ENCODE measurements around the gene HLA-DQB1.
"Not testable (repeated sequence)": the region's sequence is repeated elsewhere in the genome, so short reads cannot be mapped to it uniquely, and the experiment has no call there.

Gene HLA-DQB1

DNA sequence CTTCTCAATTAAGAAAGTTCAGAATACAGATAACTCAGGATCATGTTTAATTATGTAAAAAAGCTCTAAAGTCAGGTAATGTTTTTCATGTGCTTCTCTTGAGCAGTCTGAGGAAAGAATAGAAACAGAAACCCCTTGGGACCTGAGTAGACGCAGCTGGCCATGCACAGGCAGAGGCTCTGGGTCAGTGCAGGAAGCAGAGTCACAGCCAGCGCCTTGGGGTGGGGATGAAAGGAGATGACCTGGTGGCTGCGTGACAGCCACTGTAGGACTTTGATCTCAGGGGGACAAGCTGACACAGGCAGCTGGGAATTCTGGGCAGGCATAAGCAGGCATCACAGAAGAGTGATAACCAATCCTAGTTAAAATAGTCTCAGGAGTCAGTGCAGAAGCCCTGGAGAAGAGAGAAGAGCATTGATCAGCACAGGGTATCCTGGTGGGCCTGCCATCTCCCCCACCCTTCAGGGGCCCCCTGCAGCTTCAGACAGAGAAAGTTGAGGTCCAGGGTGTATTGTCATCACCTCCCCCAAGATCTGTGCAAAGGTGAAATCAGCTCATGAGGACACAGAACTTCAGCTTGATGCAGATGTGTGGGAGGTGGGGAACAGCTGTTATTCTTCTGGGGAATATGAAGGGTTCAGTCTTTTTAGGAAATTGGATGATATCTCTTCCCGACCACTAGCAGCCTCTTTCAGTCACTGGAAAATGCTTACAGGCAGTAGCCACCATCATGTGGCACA lies 6.4 kb downstream of the HLA-DQB1 start:
- DNase-seq = no peak

DNA sequence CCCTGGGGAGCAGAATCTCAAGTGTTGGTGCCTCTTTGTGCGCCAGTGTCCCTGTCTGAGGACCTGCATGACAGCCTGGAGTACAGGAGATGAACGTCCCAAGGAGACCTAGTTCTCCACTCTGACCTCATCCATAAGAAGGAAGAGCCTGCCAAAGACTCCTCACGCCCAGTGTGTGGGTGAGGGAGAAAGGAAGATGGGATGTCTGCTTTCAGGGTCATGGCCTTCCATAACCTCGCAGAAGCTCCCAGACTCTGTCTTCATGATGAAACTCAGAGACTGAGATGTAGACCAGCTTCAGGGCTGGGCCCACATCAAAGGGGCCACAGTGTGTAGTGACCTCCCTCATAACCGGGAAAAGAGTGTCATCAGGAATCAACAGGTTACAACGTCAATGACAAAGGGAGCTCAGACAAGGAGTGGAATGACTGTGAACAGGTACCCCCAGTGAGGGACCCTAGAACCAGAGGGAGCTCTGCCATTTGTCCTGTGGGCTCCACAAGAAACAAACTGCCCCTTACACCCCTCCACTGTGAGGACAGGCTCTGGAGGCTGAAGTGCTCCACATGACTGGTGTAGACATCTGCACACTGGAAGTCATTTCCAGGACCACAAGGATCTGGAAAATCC lies 8.1 kb downstream of the HLA-DQB1 start:
- DNase-seq = no peak

DNA sequence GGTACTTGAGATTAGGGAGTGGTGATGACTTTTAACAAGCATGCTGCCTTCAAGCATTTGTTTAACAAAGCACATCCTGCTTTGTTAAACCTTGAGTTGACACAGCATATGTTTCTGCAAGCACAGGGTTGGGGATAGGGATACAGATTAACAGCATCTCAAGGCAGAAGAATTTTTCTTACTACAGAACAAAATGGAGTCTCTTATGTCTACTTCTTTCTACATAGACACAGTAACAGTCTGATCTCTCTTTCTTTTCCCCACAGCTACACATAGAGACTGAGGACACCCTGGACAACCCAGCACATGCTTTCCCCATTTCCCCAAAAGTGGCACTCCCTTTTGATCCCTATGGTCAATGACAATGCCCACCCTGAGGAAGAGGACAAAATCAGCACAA lies 8.6 kb downstream of the HLA-DQB1 start:
- not testable (repeated sequence) for DNase-seq

DNA sequence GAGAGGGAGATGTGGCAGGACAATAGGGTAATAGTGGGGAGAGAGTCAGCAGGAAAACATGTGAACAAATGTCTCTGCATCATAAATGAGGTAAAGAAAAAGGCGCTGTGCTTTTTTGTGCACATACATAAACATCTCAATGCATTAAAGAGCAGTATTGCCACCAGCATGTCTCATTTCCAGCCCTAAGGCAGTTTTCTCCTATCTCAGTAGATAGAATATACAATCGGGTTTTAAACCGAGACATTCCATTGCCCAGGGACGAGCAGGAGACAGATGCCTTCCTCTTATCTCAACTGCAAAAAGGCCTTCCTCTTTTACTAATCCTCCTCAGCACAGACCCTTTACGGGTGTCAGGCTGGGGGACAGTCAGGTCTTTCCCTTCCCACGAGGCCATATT lies 9.1 kb downstream of the HLA-DQB1 start:
- DNase-seq = not testable (repeated sequence)

DNA sequence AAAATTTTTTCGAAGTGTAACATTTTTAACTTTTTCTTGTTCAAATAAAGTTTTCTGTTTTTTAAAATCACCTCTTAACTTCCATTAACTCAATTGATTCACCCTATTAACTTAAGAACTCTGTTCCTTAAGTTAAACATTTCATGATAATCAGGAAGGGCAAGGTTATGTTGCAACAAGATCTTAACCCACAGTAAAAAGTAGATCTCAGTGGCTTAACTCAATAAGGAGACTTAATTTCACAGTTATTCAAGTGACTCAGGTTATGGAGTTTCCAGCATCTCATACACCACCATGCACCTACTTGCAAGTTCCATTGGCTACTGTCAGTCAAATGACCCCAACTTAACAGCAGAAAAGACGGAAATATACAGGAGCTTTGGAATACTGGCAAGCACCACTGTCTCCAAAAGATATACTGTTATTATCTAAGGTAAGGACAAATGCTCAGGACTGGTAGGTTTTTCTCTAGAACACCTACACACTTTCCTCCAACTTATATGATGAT lies 11.2 kb downstream of the HLA-DQB1 start:
- DNase-seq = no peak

DNA sequence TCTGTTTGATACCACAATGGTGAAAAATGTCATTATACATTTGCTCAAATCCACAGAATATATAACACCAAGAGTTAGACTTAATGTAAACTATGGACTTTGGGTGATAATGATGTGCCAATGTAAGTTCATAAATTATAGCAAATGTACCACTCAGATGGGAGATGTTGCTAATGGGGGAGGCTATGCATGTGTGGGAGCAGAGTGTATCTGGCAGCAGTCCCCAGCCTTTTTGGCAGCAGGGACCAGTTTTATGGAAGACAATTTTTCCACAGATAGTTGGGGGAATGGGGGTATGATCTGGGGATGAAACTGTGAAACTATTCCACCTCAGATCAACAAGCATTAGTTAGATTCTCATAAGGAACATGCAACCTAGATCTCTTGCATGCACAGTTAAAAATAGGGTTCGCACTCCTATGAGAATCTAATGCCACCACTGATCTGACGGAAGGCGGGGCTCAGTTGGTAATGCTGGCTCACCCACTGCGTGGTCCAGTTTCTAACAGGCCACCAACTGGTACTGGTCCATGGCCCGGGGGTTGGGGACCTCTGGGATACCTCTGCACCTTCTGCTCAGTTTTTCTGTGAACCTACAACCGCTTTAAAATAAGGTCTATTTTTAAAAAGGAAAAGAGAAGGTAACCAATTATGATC lies 21.3 kb downstream of the HLA-DQB1 start:
- no peak for DNase-seq

DNA sequence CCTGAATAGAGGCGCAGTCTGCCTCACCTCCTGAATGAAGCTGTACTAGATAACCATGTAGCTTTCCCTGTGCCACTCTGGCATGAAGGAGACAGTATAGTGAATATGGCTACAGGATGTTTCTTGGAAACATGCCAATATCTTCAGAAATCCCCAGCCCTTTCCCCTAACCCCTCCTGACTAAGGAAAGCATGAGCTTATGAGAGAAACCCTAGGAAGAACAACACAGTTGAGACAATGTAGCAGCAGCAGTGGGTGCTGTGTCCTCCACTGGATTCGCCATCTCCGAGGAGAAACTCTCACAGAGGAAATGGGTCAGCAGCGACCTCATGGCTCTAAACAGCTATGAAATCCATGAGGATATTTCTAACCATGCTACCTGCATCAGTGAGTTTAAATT lies 22.6 kb downstream of the HLA-DQB1 start:
- no peak for DNase-seq

DNA sequence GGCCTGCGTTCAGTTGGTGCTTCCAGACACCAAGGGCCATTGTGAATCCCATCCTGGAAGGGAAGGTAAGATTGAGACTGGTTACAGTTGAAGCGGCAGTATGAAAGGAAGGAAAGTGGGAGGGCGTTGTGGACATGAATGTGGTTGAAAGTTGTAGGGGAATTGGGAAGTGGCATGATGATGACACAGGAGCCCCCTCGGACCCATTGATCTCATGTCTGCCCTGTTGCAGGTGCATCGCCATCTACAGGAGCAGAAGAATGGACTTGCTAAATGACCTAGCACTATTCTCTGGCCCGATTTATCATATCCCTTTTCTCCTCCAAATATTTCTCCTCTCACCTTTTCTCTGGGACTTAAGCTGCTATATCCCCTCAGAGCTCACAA lies 23.7 kb downstream of the HLA-DQB1 start:
- DNase-seq = no peak

DNA sequence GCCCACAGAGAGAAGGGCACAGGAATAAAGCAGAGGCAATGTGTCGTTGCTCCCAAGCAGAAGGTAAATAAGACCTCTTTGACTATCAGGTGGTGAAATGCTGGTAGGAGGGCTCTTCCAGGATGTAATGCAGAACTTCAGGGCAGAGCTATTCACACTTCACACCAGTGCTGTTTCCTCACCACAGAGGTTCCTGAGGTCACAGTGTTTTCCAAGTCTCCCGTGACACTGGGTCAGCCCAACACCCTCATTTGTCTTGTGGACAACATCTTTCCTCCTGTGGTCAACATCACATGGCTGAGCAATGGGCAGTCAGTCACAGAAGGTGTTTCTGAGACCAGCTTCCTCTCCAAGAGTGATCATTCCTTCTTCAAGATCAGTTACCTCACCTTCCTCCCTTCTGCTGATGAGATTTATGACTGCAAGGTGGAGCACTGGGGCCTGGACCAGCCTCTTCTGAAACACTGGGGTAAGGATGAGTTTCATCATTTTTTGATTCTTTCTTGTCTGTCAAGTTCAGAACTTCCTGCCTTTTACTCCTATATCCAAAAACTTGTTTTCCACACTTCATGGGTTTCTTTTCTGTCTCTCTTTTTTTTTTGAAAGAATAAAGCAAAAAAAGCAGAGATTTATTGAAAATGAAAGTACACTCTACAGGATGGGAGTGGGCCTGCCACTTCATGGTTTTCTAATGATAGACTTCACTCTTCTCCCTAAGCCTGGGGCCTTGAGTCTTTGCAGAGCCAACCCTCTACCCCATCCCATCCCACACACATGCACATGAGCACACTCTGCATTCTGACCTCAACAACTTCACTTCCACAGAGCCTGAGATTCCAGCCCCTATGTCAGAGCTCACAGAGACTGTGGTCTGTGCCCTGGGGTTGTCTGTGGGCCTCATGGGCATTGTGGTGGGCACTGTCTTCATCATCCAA lies 24.4 kb downstream of the HLA-DQB1 start:
- not testable (repeated sequence) for DNase-seq

DNA sequence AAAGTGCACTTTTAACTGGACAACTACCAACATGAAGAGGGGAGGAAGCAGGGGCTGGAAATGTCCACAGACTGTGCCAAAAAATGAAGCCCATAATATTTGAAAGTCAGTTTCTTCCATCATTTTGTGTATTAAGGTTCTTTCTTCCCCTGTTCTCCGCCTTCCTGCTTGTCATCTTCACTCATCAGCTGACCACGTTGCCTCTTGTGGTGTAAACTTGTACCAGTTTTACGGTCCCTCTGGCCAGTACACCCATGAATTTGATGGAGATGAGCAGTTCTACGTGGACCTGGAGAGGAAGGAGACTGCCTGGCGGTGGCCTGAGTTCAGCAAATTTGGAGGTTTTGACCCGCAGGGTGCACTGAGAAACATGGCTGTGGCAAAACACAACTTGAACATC lies 25.3 kb downstream of the HLA-DQB1 start:
- no peak for DNase-seq

DNA sequence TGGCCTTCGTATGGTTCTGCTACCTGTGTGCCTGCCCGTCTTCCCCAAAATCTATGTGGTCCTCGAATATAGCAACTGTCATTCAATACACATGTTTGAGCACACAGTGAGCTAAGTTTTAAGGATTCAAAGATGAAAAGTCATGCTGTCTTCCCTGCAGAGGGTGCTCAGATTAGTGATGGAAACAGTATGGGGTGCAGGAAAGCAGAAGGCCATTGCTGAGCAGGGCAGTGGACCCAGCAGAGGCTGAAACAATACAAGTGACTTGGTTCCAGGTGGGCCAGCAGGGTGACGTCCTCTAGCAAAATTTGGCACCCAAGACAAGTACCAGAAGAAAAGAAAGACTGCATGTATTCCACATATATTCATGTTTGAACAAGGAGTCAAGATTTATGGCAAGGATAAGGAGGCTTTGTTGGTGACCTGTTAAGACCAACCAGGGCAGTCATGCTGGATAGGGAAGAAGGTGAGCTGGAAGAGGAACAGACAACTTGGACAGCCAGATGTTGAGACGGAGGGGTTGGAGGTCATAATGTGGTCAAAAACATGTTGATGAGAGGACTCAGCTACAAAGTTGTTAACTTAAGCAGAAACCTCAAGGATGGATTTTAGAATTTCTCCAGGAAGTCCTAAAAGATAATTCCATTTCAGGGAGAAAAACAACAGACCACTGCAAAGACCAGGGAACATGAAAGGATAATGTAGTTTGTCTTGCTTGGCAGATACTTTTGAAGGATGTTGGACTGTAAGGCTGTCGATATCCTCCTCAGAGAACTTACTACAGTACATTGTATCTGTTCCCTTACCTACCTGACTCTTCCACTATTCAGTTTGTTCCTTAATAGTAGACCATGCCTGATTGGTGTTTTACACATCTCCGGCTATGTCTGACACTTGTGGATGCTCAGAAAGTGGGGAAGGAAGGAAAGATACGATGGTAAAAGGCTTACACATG lies 26.7 kb downstream of the HLA-DQB1 start:
- no peak for DNase-seq

DNA sequence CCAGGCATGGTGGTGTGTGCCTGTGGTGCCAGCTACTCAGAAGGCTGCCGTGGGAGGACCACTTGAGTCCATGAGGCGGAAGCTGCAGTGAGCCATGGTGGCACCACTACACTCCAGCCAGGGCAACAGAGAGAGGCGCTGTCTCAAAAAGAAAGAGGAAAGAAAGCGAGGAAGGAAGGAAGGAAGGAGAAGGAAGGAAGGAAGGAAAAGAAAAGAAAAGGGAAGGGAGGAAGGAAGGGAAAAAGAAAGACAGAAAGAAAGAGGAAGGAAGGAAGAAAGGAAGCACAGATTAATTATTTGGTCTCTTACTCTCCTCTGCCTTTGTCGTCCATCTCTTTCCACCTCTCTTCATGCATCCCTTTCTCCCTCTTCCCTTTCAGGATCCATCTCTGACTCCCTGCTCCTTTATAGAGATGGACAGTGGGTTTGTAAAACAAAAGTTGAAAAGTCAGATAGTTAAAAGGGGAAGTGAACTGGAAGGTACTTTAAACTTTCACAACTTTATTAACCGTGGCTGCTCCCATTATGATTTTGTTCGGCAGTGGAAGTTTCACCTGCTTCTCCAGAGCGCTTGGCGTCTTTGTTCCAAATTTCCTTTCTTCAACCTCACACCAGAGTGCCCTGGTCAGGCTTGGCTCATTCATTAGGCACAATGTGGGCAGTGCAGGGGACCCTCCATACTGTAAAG lies 27.8 kb downstream of the HLA-DQB1 start:
- DNase-seq = no peak

DNA sequence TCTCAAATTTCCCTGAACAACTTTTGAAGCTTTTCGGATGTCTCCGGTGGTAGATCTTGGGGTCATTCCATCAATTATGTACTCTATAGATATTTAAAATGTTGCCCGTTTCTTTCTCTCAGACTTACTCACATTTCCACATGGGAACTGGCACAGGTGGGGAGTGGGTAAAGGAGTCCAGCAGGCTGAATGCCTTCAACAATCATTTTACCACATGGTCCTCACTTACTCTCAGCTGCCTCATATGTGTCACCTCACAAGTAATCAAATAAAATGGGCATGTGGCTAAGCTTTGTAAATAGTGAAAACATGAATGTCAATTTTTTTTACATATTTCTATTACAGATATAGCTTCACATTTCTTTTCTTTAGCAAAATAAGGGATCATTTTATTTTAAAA lies 28.6 kb downstream of the HLA-DQB1 start:
- DNase-seq = no peak

DNA sequence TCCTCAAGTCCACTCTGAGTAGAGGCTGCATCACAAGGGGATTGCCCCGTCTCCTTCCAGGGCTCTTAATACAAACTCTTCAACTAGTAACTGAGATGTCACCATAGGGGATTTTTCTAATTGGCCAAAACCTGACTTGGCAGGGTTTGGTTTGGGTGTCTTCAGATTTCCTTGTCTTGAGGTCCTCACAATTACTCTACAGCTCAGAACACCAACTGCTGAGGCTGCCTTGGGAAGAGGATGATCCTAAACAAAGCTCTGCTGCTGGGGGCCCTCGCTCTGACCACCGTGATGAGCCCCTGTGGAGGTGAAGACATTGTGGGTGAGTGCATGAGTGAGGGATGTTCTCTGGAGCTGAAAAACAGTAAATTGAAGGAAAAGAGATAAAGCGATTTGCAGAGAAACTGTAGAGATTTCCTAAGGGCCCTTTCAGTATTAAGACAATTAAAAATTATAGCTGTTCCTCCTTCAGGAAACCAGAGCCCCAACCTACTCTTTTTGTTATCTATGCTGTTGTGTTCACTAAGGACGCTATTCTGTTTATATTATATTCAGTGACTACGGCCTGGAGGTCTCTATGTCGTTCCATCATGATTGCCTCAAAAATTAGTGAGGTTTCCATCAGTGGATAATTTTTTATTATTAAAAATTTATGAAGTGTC lies 29.1 kb downstream of the HLA-DQB1 start, which contains the start of gene HLA-DQA1:
Gene HLA-DQA1 (plus strand): TSS at position 188 of the 662 bp plus-strand sequence. CDS start 53 bp downstream, at position 241.
- no peak for DNase-seq

DNA sequence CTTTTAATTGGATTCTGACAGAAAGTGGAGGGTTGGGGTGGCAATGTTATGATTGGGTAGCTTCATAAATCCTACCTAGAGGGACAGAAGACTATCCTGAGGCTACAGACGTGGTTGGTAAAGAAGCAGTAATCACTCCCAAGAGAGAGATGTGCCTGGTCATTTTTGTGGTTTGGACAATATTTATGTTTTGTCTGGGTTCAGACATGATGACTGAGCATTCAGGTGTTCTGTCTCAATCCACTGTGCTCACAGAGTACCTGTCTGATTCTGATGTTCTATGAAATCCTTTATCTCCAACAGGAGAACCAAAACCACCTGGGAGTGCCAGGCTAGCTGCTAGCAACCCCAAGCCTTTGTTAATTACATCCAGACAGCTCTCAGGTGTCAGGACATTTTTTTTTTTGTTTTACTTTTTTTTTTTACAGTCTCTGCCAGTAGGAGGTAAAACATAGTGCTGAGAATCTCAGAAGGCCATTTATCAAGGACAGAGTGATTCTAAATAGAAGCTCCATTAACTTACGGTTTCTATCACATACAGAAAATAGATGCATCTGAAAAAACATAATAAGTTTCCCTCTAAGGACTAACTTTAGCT lies 30.8 kb downstream of the HLA-DQB1 start:
- no peak for DNase-seq

DNA sequence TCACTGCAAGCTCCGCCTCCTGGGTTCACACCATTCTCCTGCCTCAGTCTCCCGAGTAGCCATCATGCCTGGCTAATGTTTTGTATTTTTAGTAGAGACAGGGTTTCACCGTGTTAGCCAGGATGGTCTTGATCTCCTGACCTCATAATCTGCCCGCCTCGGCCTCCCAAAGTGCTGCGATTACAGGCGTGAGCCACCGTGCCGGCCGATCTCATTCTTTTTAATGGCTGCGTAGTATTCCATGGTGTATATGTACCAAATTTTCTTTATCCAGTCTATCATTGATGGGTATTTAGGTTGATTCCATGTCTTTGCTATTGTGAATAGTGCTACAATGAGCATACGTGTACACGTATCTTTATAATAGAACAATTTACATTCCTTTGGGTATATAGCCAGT lies 36.7 kb downstream of the HLA-DQB1 start:
- not testable (repeated sequence) for DNase-seq

DNA sequence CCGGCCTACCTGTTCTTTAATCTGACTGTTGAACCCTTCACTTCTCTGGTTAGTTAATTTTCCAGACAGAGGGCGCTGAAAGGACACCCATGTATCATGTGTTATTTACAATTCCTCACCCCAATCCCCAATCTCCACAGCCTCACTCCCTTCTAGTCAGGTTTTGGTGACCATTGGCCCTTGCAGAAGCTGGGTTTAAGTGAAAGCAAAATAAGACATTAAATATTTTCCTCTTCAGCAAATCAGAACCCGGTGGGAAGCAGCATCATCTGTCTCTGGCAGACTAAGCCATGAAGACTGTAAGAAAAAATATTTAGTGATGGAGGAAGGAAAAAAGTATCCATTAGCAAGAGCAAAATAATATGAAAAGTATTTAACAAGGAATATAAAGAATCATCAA lies 38.6 kb downstream of the HLA-DQB1 start:
- no peak for DNase-seq

DNA sequence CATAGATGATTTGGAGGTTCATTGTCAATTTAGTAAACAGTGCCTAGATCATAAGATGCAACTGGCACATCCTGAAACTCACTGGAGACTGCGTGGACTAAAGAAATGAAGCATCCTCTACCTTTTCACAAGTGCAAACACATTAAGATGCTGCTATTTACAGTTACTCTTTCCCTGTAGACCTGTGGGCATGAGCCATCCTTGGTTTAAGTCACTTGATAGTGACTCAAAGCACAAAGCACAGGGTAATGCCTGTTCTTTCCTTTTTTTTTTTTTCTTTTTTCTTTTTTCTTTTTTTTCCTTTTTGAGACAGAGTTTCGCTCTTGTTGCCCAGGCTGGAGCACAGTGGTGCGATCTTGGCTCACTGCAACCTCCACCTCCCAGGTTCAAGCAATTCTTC lies 39.2 kb downstream of the HLA-DQB1 start:
- no peak for DNase-seq

DNA sequence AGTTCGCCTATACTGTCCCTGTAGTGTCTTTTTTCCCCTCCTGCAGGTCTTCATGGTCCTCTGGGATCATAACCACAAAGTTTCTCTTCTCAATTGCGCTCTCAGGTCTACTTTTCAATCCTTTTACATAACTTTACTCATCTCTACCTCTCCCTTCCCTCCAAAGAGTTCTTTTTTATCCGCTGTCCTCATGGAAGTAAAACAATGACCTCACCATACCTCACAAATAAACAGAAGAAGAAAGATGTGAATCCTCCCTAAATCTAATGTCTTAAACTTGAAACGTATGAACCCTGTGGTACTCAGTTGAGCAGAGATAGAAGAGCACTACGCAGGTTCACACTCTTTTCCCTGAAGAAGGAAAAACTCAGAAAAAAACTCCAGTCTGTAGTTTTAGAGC lies 41.3 kb downstream of the HLA-DQB1 start:
- no peak for DNase-seq

DNA sequence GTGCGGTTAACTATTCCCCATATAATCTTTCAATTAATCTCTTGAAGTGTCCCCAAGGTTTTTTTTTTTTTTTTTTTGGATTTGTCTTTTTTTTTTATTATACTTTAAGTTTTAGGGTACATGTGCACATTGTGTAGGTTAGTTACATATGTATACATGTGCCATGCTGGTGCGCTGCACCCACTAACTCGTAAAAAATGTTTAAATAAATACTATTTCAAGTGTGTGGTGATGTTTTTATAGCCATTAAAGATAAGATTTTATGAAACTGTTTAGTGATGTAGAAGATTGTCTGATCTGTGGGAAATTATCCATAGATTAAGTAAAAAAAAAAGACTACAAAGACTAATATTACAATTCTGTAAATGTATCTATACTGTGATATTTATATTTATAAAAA lies 41.9 kb downstream of the HLA-DQB1 start:
- DNase-seq = no peak
